Gastroesophageal sphincter (tissue), 2 donors: ENCODE results near the gene GSG1L2.

Experiments used
- POLR2A ChIP-seq, 2 donors: fragments of 450-650 bp; IDR thresholded peaks; one replicate each; pipeline ENCODE4 v1.6.1; 2017; ENCODE audit warnings: antibody characterized with exemption in 2 of 2, mild to moderate bottlenecking in 2 of 2, moderate library complexity in 1 of 2
- POLR2AphosphoS5 ChIP-seq: sonication (generic); formaldehyde crosslinking; IDR thresholded peaks from one replicate; pipeline ENCODE4 v1.6.1; 2017; ENCODE audit warnings: antibody characterized with exemption

GRCh38 chr17:9798724-9799123, 23.2 kb downstream of the GSG1L2 start:
- TF ChIP-seq POLR2A (IDR thresholded peaks at IDR 0.05) (no peak), POLR2AphosphoS5 (no peak)
